HG03460 (cell line): ENCODE results near the gene UQCRC1.

Source experiments
- ATAC-seq: cut with Tn5 transposase; IDR thresholded peaks from one replicate; pipeline ENCODE4 v1.9.1; 2021; ENCODE audit not compliant: unreplicated experiment

The UQCRC1 gene

DNA sequence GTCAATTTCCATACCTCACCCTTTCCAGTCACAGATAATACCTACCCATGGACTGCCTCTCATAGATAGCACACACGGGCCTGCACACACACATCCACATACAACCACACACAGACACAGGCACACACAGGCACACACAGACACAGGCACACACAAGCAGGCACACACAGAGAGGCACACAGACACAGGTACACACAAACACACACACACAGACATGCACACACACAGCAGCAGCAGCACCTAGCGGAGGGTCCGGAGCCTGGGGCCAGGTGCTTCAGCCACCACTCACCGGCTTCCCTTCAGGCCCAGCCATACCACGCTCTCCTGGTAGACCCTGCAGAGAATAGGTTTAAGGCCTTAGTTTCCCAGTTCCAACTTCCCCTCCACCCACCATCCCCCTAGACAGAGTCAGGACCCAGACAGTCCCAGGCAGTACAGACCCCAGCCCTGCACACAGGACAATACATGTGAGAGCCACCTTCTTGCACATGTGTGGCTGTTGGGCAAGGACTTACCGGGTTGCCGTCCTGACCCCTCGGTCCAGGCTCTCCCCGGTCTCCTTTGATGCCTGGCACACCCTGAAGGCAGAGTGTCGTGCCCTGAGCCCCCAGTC is 35.4 kb downstream of the UQCRC1 start:
- no peak for ATAC-seq

GRCh38 chr3:48572517-48572916 is 36.9 kb downstream of the UQCRC1 start:
- ATAC-seq: no peak

DNA sequence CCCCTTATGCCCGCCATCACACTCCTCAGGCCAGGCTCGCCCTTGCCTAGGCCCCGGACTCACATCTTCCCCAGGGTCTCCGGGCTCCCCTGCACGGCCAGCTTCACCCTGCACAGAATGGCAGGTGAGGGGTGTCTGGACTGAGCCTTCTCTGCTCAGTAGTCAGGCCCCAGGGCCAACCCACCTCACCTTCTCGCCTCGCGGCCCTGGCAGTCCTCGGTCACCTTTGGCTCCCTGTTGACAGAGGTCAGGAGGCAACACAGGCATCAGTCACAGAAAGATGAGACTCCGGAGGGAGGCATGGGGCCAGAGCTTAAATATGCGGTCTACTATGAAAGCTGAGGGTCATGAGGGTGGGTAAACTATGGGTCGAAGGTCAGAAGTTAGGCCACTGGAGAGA is 37.5 kb downstream of the UQCRC1 start:
- ATAC-seq: no peak

GRCh38 chr3:48569808-48570450 is 39.5 kb downstream of the UQCRC1 start:
- no peak for ATAC-seq

- ATAC-seq: no peak
Measured at GRCh38 chr3:48569400-48569799, 40.0 kb downstream of the UQCRC1 start.

GRCh38 chr3:48568476-48568875 is 41.0 kb downstream of the UQCRC1 start:
- ATAC-seq: no peak

GRCh38 chr3:48567500-48567899 is 41.9 kb downstream of the UQCRC1 start:
- ATAC-seq: no peak

DNA sequence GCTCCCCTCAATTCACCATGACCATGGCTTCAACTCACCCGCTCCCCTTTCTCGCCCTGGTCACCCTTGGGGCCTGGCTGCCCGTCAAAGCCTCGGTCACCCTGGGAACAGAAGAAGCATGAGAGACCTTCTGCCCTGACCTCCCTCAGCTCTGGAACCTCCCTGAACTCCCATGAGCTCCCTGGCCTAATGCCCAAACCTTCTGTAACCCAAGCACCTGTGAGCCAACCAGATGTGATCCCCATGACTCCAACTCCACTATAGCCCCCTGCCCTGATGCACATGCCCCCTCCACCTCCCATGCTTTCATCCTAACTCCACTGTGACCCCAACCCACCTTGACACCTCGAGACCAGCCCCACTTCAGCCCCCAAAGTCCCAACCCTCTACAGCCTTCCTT is 42.4 kb downstream of the UQCRC1 start:
- no peak for ATAC-seq

DNA sequence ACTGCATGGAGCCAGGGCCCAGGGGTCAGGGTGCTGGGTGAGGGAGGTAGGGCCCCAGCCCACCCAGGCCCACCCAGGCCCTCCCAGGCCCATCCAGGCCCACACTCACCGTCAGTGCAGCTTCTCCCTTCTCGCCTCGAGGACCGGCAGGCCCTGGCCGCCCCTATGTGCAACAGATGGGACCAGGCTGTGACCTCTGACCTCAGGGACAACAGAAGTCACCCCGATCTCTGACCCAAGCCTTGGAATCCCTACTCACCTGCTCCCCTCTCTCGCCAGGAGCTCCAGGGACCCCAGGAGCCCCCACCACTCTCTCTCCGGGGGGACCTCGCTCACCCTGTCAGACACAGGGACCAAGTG is 43.1 kb downstream of the UQCRC1 start:
- ATAC-seq: no peak

DNA sequence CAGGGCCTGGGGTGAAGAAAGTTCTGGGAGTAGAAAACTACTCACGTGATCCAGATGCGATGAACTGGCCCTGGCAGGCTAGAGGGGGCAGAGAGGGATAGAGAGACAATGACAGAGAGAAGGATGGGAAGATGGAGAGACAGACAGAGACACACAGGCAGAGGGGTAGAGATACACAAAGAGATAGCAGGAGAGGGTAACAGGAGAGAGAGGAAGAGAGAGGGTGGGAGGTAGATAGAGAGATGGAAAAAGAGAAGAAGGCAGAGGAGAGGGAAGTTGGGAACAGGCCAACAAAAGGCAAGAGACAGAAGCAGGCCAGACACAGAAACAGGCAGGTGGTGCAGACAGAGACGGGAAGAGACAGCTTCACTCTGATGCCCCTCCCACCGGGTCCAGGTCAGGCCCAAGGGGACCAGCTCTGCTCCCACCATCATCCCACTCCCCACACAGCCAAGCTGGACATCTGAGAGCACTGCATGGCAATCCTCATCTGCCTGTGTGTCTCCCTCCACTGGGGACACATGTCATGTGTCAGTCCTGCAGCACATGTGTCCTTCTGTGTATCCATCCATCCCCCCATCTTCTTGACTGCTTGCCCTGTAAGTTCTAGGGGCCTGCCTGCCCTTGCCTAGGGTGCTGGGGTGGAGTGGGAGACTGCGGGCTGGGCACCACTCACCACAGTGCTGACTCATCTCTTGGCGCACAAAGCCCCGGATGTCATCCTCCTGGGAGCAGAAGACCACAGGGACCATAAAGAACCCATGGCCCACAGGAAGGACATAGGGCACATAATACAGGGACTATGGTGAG is 43.6 kb downstream of the UQCRC1 start:
- no peak for ATAC-seq

DNA sequence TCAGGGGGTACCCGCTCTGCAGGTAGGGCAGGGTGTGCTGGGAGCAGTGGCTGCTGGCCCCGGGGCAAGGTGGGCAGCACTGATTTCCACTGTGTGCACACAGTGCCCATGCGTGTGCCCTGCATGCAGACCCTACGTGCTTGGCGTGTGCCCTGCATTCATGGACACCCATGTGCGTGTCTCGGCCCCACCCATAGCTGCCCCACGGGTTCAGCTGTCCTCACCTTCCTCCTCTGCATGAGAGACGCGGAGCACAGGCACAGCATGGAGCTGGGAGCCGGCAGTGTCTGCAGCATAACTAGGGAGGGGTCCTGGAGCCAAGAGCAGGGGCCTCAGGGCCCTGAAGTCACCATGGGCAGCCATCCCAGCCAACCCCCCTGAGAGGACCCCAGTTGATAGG is 44.3 kb downstream of the UQCRC1 start:
- ATAC-seq: no peak

DNA sequence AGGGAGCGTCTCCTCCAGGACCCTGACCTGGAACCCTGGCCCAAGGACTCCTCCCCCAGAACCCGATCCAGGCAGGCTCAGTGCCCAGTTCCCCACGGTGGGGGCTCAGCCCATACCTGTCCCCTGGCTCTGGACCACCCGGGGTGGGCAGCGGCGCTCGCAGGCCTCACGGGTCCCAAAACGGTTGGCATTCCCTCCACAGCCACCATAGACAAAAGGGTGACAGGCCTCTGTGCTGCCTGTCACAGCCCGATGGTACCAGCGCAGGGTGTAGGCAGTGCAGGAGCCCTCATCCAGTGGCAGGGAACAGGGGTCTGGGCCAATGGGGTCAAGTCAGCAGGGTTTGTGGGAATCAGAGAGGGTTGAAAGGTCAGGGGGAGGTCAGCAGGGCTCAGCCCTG is 44.8 kb downstream of the UQCRC1 start:
- ATAC-seq: no peak

GRCh38 chr3:48564022-48564421 is 45.4 kb downstream of the UQCRC1 start:
- ATAC-seq: no peak

GRCh38 chr3:48563382-48563918 is 46.0 kb downstream of the UQCRC1 start, which contains the start of gene UCN2:
UCN2 (minus strand) TSS chr3:48563781; CDS start chr3:48563124, 657 bp downstream.
- no peak for ATAC-seq

- no peak for ATAC-seq
Measured at GRCh38 chr3:48562367-48563095, 46.9 kb downstream of the UQCRC1 start.

DNA sequence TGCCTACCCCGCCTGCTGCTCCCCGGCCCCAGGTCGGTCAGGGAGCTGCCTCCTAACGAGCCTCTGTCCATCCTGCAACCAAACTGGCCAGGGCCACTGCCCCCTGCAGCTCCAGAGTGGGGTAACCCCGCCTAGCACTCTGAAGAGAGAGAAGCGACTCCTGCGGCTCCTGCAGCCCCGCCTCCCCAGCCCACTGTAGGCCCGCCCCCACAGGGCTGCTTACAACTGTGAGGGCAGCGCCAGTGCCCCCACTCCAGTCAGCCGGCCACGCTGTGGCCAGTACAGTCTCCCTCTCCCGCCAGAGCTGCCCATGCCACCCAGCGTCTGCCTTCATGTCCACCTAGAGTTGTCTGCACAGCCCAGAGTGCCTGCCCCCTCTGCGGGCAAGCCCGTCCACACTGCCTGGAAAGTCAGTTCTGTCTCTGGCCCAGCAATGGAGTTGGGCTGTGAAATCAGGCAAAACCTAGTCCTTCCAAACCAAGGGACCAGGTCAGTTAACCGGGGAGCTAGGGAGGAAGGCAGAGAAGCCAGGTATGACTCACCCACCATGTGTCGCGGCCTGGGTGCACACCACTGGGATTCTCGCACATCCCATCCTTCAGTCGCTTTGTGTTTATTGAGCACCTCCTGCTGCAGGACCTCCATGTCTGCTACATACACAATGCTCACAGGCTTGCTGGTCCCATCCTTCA is 48.3 kb downstream of the UQCRC1 start:
- no peak for ATAC-seq

DNA sequence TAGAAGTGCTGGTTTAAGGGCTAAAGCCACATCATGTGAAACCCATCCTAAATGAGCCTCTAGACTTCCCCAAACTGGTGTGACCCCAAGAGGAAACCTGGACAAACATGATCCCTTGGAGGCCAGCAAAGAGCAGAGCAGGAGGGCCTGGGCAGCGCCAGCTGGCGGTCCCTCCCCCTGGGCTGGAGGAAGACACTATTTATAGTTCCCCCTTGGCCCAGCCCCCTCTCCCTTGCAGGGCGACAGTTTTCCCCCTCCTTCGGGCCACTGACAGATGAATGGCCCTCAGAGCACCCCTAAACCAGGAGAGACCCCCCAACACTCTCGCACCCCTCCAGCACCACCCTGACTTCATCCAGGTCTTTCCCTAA is 48.8 kb downstream of the UQCRC1 start:
- ATAC-seq: no peak

- no peak for ATAC-seq
Measured at GRCh38 chr3:48558493-48559134, 50.8 kb downstream of the UQCRC1 start.

- ATAC-seq: peak; percentile 81
Measured at GRCh38 chr3:48556796-48557626, 52.4 kb downstream of the UQCRC1 start, which contains the start of gene PFKFB4. PFKFB4 (minus strand) TSS chr3:48556803; CDS start chr3:48556777, 26 bp downstream.
